Measurements from ENCODE around the gene HS3ST3A1.

DNA sequence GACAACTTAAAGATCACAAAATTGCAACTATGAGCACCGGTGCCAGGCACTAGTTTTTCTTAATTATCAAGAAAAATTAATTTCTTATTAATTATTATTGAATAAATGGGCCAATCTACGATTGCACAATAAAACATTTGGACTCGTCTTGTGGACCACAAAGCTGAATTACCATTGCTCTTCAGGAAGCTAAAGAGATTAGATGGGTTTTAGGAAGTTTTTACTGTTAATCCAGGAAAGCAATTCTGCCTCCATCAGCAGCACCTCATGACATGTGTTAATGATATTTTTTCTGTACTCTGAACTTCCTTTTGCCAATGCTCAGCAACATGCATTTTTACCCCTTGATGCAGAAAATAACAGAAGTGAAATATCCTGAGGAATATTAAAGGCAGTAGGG lies 37.9 kb downstream of the HS3ST3A1 start:
- TF ChIP-seq, protein P1, sequence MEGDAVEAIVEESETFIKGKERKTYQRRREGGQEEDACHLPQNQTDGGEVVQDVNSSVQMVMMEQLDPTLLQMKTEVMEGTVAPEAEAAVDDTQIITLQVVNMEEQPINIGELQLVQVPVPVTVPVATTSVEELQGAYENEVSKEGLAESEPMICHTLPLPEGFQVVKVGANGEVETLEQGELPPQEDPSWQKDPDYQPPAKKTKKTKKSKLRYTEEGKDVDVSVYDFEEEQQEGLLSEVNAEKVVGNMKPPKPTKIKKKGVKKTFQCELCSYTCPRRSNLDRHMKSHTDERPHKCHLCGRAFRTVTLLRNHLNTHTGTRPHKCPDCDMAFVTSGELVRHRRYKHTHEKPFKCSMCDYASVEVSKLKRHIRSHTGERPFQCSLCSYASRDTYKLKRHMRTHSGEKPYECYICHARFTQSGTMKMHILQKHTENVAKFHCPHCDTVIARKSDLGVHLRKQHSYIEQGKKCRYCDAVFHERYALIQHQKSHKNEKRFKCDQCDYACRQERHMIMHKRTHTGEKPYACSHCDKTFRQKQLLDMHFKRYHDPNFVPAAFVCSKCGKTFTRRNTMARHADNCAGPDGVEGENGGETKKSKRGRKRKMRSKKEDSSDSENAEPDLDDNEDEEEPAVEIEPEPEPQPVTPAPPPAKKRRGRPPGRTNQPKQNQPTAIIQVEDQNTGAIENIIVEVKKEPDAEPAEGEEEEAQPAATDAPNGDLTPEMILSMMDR (IDR thresholded peaks at IDR 0.05), result no peak
- TF ChIP-seq POLR2AphosphoS5 (IDR thresholded peaks at IDR 0.05) (no peak), POLR2A (IDR thresholded peaks at IDR 0.05) (no peak), EP300 (IDR thresholded peaks at IDR 0.05) (no peak)

All from suprapubic skin (tissue), 4 donors.